ENCODE results near the gene ZNF709.
A peak's percentile ranks its signal among the peaks of the same experiment; 100 is the strongest.
"Not testable (repeated sequence)": the region's sequence is repeated elsewhere in the genome, so short reads cannot be mapped to it uniquely, and the experiment has no call there.

Gene ZNF709

GRCh38 chr19:12484371-12485051 is at the start of gene ZNF709:
TSS of gene ZNF709 (minus strand) at chr19:12484816. CDS start at chr19:12484657, 159 bp downstream.
- peak; percentile 96 for DNase-seq

- DNase-seq, result peak; percentile 15
These were observed 42.6 kb upstream of the ZNF709 start for GRCh38 chr19:12527034-12527836.

- DNase-seq, result no peak
These were observed 41.9 kb upstream of the ZNF709 start for GRCh38 chr19:12526542-12526941.

GRCh38 chr19:12521996-12522395 is 37.4 kb upstream of the ZNF709 start:
- no peak for DNase-seq

GRCh38 chr19:12513531-12514061 is 29.0 kb upstream of the ZNF709 start:
- no peak for DNase-seq

GRCh38 chr19:12497032-12497431 is 12.4 kb upstream of the ZNF709 start:
- DNase-seq, result no peak

GRCh38 chr19:12496480-12496879 is 11.9 kb upstream of the ZNF709 start:
- no peak for DNase-seq

- DNase-seq, result peak; percentile 98
These were observed 10.6 kb upstream of the ZNF709 start for GRCh38 chr19:12495002-12495802.

GRCh38 chr19:12494260-12494860 is 9.7 kb upstream of the ZNF709 start:
- no peak for DNase-seq

- DNase-seq, result not testable (repeated sequence)
These were observed 1.7 kb upstream of the ZNF709 start for GRCh38 chr19:12486265-12486783.

GRCh38 chr19:12485571-12485970 is 955 bp upstream of the ZNF709 start:
- DNase-seq, result no peak

GRCh38 chr19:12485052-12485416 is 418 bp upstream of the ZNF709 start:
- no peak for DNase-seq

GRCh38 chr19:12484011-12484370 is 625 bp downstream of the ZNF709 start:
- DNase-seq, result no peak

- DNase-seq, result no peak
These were observed 2.1 kb downstream of the ZNF709 start for GRCh38 chr19:12482509-12482886.

- DNase-seq, result no peak
These were observed 2.7 kb downstream of the ZNF709 start for GRCh38 chr19:12481781-12482508.

GRCh38 chr19:12478234-12478941 is 6.2 kb downstream of the ZNF709 start:
- no peak for DNase-seq

- not testable (repeated sequence) for DNase-seq
These were observed 17.0 kb downstream of the ZNF709 start for GRCh38 chr19:12467651-12468050.

- DNase-seq, result no peak
These were observed 19.4 kb downstream of the ZNF709 start for GRCh38 chr19:12465211-12465610.

- DNase-seq, result no peak
These were observed 19.8 kb downstream of the ZNF709 start for GRCh38 chr19:12464769-12465168.

- not testable (repeated sequence) for DNase-seq
These were observed 20.5 kb downstream of the ZNF709 start for GRCh38 chr19:12464139-12464538.

GRCh38 chr19:12453495-12453894 is 31.1 kb downstream of the ZNF709 start:
- no peak for DNase-seq

Measured in DMS79 treated with DMSO at 0.1 percent for 48 hours (cell line).